ENCODE measurements around the gene CETP. TPM values are rescaled to one million over a fixed set of nuclear protein-coding genes. Genes with fewer than 3 reads are reported as not detected.

The CETP gene
- total and polyA plus RNA-seq, 2 donors (not counting 1 experiment from before 2014, with no cell fraction given) = 0.06 TPM; not detected in 1

DNA sequence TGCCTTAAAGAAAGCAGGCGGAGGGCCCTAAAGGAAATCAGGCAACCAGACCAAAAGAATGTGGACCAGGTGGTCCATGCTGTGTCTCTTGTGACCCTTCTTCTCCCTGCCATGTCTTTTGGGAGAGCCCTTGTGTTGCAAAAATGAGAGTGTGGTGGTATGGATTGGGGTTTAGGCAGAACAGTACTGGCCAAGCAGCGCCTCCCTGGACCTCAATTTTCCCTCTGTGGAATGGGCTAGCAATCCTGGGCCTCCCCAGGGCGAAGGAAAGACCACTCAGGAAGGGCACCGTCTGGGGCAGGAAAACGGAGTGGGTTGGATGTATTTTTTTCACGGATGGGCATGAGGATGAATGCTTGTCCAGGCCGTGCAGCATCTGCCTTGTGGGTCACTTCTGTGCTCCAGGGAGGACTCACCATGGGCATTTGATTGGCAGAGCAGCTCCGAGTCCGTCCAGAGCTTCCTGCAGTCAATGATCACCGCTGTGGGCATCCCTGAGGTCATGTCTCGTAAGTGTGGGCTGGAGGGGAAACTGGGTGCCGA lies 20.1 kb downstream of the CETP start:
- H3K36me3 ChIP-seq (ENCODE audit: control insufficient read depth, insufficient read depth, low read length) = peaks cover 2% of the 10 kb centered on the region
- H2AFZ ChIP-seq (ENCODE audit: low read length) = no peak overlapping the region
- H3K79me2 ChIP-seq (ENCODE audit: control insufficient read depth, insufficient read depth, low read length) = no peaks in the 10 kb centered on the region
- H3K9me3 ChIP-seq (ENCODE audit: control insufficient read depth, insufficient read depth, low read depth, low read length) = no peaks in the 10 kb centered on the region
- no peak overlapping the region for H3K4me2 ChIP-seq (ENCODE audit: extremely low read depth, insufficient read depth, low read length)
- DNase-seq (ENCODE audit: low read depth in 2 of 2) = no peak
- peaks cover 9% of the 10 kb centered on the region for H3K4me1 ChIP-seq (ENCODE audit: control insufficient read depth, extremely low read depth, insufficient read depth, low read length)
- TF ChIP-seq, protein P1, sequence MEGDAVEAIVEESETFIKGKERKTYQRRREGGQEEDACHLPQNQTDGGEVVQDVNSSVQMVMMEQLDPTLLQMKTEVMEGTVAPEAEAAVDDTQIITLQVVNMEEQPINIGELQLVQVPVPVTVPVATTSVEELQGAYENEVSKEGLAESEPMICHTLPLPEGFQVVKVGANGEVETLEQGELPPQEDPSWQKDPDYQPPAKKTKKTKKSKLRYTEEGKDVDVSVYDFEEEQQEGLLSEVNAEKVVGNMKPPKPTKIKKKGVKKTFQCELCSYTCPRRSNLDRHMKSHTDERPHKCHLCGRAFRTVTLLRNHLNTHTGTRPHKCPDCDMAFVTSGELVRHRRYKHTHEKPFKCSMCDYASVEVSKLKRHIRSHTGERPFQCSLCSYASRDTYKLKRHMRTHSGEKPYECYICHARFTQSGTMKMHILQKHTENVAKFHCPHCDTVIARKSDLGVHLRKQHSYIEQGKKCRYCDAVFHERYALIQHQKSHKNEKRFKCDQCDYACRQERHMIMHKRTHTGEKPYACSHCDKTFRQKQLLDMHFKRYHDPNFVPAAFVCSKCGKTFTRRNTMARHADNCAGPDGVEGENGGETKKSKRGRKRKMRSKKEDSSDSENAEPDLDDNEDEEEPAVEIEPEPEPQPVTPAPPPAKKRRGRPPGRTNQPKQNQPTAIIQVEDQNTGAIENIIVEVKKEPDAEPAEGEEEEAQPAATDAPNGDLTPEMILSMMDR (conservative IDR thresholded peaks at IDR 0.05 in 1 of 2, IDR thresholded peaks at IDR 0.05 in 1 of 2; ENCODE audit: low read depth in 1 of 2, low read length in 2 of 2) = no peak
- TF ChIP-seq EZH2 (IDR thresholded peaks at IDR 0.05; ENCODE audit: low read length, missing control alignments) = no peak
- H3K27ac ChIP-seq (ENCODE audit: insufficient read depth, low read length) = no peak overlapping the region
- no peaks in the 10 kb centered on the region for H3K27me3 ChIP-seq (ENCODE audit: control insufficient read depth, insufficient read depth, low read length)
- H4K20me1 ChIP-seq (ENCODE audit: control insufficient read depth, extremely low read depth, insufficient read depth, low read length) = no peaks in the 10 kb centered on the region
- H3K9ac ChIP-seq (ENCODE audit: insufficient read depth, low read length) = no peak overlapping the region
- no peak overlapping the region for H3K4me3 ChIP-seq (replicated peaks in 1 of 4; ENCODE audit: control extremely low read depth in 1 of 4, insufficient read depth in 1 of 4, low read depth in 3 of 4, low read length in 4 of 4)

DNA sequence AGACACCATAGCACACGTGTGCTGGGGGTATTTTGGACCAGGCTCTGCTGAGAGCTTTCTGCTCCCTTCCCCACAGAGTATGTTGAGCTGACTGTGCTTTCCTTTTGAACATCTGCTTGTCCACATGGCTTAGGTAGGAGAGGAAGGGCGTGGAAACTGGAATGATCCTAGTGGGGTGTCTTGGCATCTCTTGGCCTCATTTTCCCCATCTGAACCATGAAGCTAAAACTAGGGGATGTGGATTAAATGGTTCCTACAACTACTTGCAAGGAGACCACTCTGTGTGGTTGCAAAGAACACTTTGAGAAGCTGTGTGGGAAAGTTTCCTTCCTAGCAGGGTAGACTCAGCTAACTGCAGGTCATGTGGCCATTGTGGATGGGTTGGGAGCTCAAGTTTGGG lies 20.9 kb downstream of the CETP start:
- DNase-seq (ENCODE audit: low read depth in 2 of 2) = no peak
- Histone ChIP-seq H3K9ac (ENCODE audit: insufficient read depth, low read length) (no peak overlapping the region), H4K20me1 (ENCODE audit: control insufficient read depth, extremely low read depth, insufficient read depth, low read length) (no peaks in the 10 kb centered on the region), H3K4me2 (ENCODE audit: extremely low read depth, insufficient read depth, low read length) (no peak overlapping the region), H3K4me3 (replicated peaks in 1 of 4; ENCODE audit: control extremely low read depth in 1 of 4, insufficient read depth in 1 of 4, low read depth in 3 of 4, low read length in 4 of 4) (no peak overlapping the region), H3K36me3 (ENCODE audit: control insufficient read depth, insufficient read depth, low read length) (peaks cover 2% of the 10 kb centered on the region), H3K9me3 (ENCODE audit: control insufficient read depth, insufficient read depth, low read depth, low read length) (no peaks in the 10 kb centered on the region), H2AFZ (ENCODE audit: low read length) (no peak overlapping the region), H3K4me1 (ENCODE audit: control insufficient read depth, extremely low read depth, insufficient read depth, low read length) (peaks cover 9% of the 10 kb centered on the region), H3K27me3 (ENCODE audit: control insufficient read depth, insufficient read depth, low read length) (no peaks in the 10 kb centered on the region), H3K79me2 (ENCODE audit: control insufficient read depth, insufficient read depth, low read length) (no peaks in the 10 kb centered on the region), H3K27ac (ENCODE audit: insufficient read depth, low read length) (no peak overlapping the region)
- TF ChIP-seq EZH2 (IDR thresholded peaks at IDR 0.05; ENCODE audit: low read length, missing control alignments) = no peak
- TF ChIP-seq, protein P1 (conservative IDR thresholded peaks at IDR 0.05 in 1 of 2, IDR thresholded peaks at IDR 0.05 in 1 of 2; ENCODE audit: low read depth in 1 of 2, low read length in 2 of 2) = no peak

DNA sequence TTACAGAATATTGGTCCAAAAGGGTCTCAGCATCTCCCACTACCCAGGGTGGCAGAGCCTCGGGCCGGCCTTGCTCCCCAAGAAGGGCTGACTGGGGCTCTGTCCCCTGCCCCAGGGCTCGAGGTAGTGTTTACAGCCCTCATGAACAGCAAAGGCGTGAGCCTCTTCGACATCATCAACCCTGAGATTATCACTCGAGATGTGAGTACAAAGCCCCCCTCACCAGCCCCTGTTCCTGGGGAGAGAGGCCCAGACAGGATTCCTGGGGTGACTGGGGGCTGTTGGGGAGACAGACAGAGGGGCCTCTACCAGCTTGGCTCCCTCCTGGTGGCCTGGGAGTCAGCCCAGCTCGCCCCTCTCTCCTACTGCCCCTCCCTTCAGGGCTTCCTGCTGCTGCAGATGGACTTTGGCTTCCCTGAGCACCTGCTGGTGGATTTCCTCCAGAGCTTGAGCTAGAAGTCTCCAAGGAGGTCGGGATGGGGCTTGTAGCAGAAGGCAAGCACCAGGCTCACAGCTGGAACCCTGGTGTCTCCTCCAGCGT lies 21.5 kb downstream of the CETP start:
- Histone ChIP-seq H3K4me3 (replicated peaks in 1 of 4; ENCODE audit: control extremely low read depth in 1 of 4, insufficient read depth in 1 of 4, low read depth in 3 of 4, low read length in 4 of 4) (no peak overlapping the region), H2AFZ (ENCODE audit: low read length) (no peak overlapping the region), H3K9ac (ENCODE audit: insufficient read depth, low read length) (no peak overlapping the region), H3K79me2 (ENCODE audit: control insufficient read depth, insufficient read depth, low read length) (peaks cover 3% of the 10 kb centered on the region), H3K4me2 (ENCODE audit: extremely low read depth, insufficient read depth, low read length) (no peak overlapping the region), H3K9me3 (ENCODE audit: control insufficient read depth, insufficient read depth, low read depth, low read length) (no peaks in the 10 kb centered on the region), H3K4me1 (ENCODE audit: control insufficient read depth, extremely low read depth, insufficient read depth, low read length) (peaks cover 12% of the 10 kb centered on the region), H3K27me3 (ENCODE audit: control insufficient read depth, insufficient read depth, low read length) (no peaks in the 10 kb centered on the region), H3K27ac (ENCODE audit: insufficient read depth, low read length) (no peak overlapping the region), H3K36me3 (ENCODE audit: control insufficient read depth, insufficient read depth, low read length) (peaks cover 2% of the 10 kb centered on the region), H4K20me1 (ENCODE audit: control insufficient read depth, extremely low read depth, insufficient read depth, low read length) (no peaks in the 10 kb centered on the region)
- TF ChIP-seq, protein P1 (conservative IDR thresholded peaks at IDR 0.05 in 1 of 2, IDR thresholded peaks at IDR 0.05 in 1 of 2; ENCODE audit: low read depth in 1 of 2, low read length in 2 of 2) = no peak
- no peak for TF ChIP-seq EZH2 (IDR thresholded peaks at IDR 0.05; ENCODE audit: low read length, missing control alignments)
- no peak for DNase-seq (ENCODE audit: low read depth in 2 of 2)

Data from fibroblast of lung (primary cell).